GM23338 (cell line): Measurements from ENCODE around the gene VCL. TPM values are rescaled to one million over a fixed set of nuclear protein-coding genes. Genes with fewer than 3 reads are reported as not detected.

Source experiments
- ATAC-seq: fragments of 200-7000 bp; cut with Tn5 transposase; 3 replicates; pipeline ENCODE4 v1.9.1; 2020
- DNase-seq: peaks from one replicate; pipeline ENCODE4 v3.0.0-alpha.2; 2015; ENCODE audit warnings: low spot score
- H2AFZ ChIP-seq: fragments of 200-600 bp; sonication (generic); 2 replicates; pipeline ENCODE4 v1.8.0; 2016; ENCODE audit warnings: antibody characterized with exemption, mild to moderate bottlenecking, moderate library complexity
- H3F3A ChIP-seq: fragments of 200-600 bp; sonication (generic); replicated peaks from 2 replicates; pipeline ENCODE4 v1.8.0; 2017; ENCODE audit warnings: antibody characterized with exemption, mixed run types, low read depth
- H3K27ac ChIP-seq: fragments of 200-600 bp; sonication (generic); 2 replicates; pipeline ENCODE4 v1.6.1; 2016; ENCODE audit warnings: low read depth
- H3K27me3 ChIP-seq: fragments of 200-600 bp; sonication (generic); 2 replicates; pipeline ENCODE4 v1.8.0; 2016; ENCODE audit warnings: mild to moderate bottlenecking, mixed run types, moderate library complexity; ENCODE audit not compliant: insufficient read depth
- H3K36me3 ChIP-seq: fragments of 200-600 bp; sonication (generic); 2 replicates; pipeline ENCODE4 v1.8.0; 2016; ENCODE audit warnings: mild to moderate bottlenecking; ENCODE audit not compliant: insufficient read depth
- H3K4me1 ChIP-seq: fragments of 200-600 bp; sonication (generic); 2 replicates; pipeline ENCODE4 v1.8.0; 2016; ENCODE audit warnings: mild to moderate bottlenecking, moderate library complexity; ENCODE audit not compliant: insufficient read depth
- H3K4me2 ChIP-seq: fragments of 200-600 bp; sonication (generic); 2 replicates; pipeline ENCODE4 v1.7.1; 2017; ENCODE audit warnings: mixed run types
- H3K4me3 ChIP-seq: fragments of 200-600 bp; sonication (generic); 2 replicates; pipeline ENCODE4 v1.6.1; 2016; ENCODE audit warnings: mixed run types
- H3K79me2 ChIP-seq: fragments of 200-600 bp; sonication (generic); replicated peaks from 2 replicates; pipeline ENCODE4 v1.8.0; 2017; ENCODE audit warnings: mild to moderate bottlenecking; ENCODE audit not compliant: insufficient read depth
- H3K9me2 ChIP-seq: fragments of 200-600 bp; sonication (generic); 2 replicates; pipeline ENCODE4 v1.8.0; 2017; ENCODE audit not compliant: insufficient read depth
- H4K20me1 ChIP-seq: fragments of 200-600 bp; sonication (generic); replicated peaks from 2 replicates; pipeline ENCODE4 v1.8.0; 2017; ENCODE audit warnings: mild to moderate bottlenecking; ENCODE audit not compliant: insufficient read depth
- H3K27ac Mint-ChIP-seq: 2 replicates; pipeline ENCODE4 v1.8.0; 2020; ENCODE audit warnings: inconsistent platforms, mild to moderate bottlenecking, moderate library complexity, mixed read lengths
- H3K27me3 Mint-ChIP-seq: 3 replicates; pipeline ENCODE4 v1.8.0; 2022; ENCODE audit warnings: low read depth, mild to moderate bottlenecking, moderate library complexity, mixed read lengths, inconsistent platforms; ENCODE audit not compliant: insufficient read depth, poor library complexity
- H3K36me3 Mint-ChIP-seq: 3 replicates; pipeline ENCODE4 v1.8.0; 2021; ENCODE audit warnings: low read depth, mild to moderate bottlenecking, inconsistent platforms, moderate library complexity, mixed read lengths
- H3K4me1 Mint-ChIP-seq: 3 replicates; pipeline ENCODE4 v1.8.0; 2020; ENCODE audit warnings: mild to moderate bottlenecking, inconsistent platforms, mixed read lengths
- H3K4me3 Mint-ChIP-seq: 3 replicates; pipeline ENCODE4 v1.8.0; 2021; ENCODE audit warnings: moderate library complexity, mild to moderate bottlenecking, inconsistent platforms, mixed read lengths
- H3K9me3 Mint-ChIP-seq: 3 replicates; pipeline ENCODE4 v1.8.0; 2020; ENCODE audit warnings: moderate library complexity, mild to moderate bottlenecking, inconsistent platforms, mixed read lengths
- ZNF114 ChIP-seq: fragments of 250-450 bp; sonication (Bioruptor Pico); IDR thresholded peaks from 2 replicates; pipeline ENCODE4 v1.5.0; 2020; ENCODE audit warnings: mild to moderate bottlenecking, moderate library complexity
- ZNF331 ChIP-seq: fragments of 250-450 bp; sonication (Bioruptor Pico); IDR thresholded peaks from 2 replicates; pipeline ENCODE4 v1.5.0; 2020; ENCODE audit warnings: low read depth, mild to moderate bottlenecking, moderate library complexity
- polyA plus RNA-seq: library from polyadenylated mRNA; unstranded; fragments of >200 nt; fragmentation: Nextera tagmentation; extraction: Ambion mirVana; gene quantifications from 2 replicates; pipeline ENCODE4 v1.2.1, GENCODE V29; 2016
- total RNA-seq: library from RNA; depleted of rRNA; stranded (reverse); fragments of >200 nt; shearing (Covaris generic); gene quantifications from 2 replicates; pipeline ENCODE4 v1.2.3, GENCODE V29; 2014
- TF ChIP-seq, protein P1 (sequence below): IDR thresholded peaks from 2 replicates; pipeline ENCODE4 v1.6.1; 2016; ENCODE audit warnings: antibody characterized with exemption
- TF ChIP-seq, protein P2 (sequence below): fragments of 250-450 bp; sonication (Bioruptor Pico); IDR thresholded peaks from 2 replicates; pipeline ENCODE4 v1.5.0; 2020; ENCODE audit warnings: mild to moderate bottlenecking, moderate library complexity
- TF ChIP-seq, protein P3 (sequence below), 2 experiments: fragments of 200-600 bp in 1 of 2; sonication (generic) in 1 of 2; conservative IDR thresholded peaks; 2 replicates each; pipeline versions ENCODE4 v1.5.1 to v1.6.1; 2016 to 2017; ENCODE audit warnings: antibody characterized with exemption in 2 of 2, low read depth in 2 of 2, mild to moderate bottlenecking in 2 of 2, moderate library complexity in 1 of 2

Gene VCL
- total and polyA plus RNA-seq, 2 experiments from 2014 or later = 60.7 to 254 TPM

DNA sequence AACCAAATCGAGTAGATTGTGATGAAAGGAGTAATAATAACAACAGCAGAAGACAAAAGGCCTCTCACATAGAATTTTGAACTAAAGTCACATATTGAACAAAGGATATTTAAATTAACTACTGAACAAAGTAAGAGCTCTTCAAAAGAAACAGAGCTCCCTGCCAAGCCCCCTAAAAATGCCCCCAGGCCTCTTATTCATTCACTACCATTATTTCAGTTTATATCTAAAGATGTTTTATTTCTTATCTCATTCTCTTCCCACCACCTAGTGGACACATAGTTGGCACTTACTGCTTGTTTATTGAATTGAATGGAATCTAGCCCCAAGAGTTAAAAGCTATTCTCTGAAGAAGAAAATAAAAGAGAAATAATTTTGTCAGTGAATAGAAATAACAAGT lies 37.4 kb downstream of the VCL start:
- ATAC-seq (no peak), DNase-seq (no peak)
- H3K36me3 Mint-ChIP-seq = peaks cover 34% of the 10 kb centered on the region
- Histone ChIP-seq H3K4me2 (peak overlapping the region; percentile 3; the same call in 1 of the 2 replicates), H3K36me3 (no peaks in the 10 kb centered on the region), H3F3A (0 out of 2 replicates have a peak, but pooled peaks cover 4% of the 10 kb centered on the region), H3K9me2 (no peaks in the 10 kb centered on the region), H3K27ac (no peak overlapping the region), H3K4me3 (no peak overlapping the region), H2AFZ (no peak overlapping the region), H3K27me3 (no peaks in the 10 kb centered on the region), H3K79me2 (peaks cover 92% of the 10 kb centered on the region), H4K20me1 (peaks cover 10% of the 10 kb centered on the region), H3K4me1 (peaks cover 39% of the 10 kb centered on the region)
- no peaks in the 10 kb centered on the region for H3K9me3 Mint-ChIP-seq
- H3K27ac Mint-ChIP-seq = peak overlapping the region; percentile 13
- peaks cover 2% of the 10 kb centered on the region for H3K27me3 Mint-ChIP-seq
- TF ChIP-seq, protein P1, sequence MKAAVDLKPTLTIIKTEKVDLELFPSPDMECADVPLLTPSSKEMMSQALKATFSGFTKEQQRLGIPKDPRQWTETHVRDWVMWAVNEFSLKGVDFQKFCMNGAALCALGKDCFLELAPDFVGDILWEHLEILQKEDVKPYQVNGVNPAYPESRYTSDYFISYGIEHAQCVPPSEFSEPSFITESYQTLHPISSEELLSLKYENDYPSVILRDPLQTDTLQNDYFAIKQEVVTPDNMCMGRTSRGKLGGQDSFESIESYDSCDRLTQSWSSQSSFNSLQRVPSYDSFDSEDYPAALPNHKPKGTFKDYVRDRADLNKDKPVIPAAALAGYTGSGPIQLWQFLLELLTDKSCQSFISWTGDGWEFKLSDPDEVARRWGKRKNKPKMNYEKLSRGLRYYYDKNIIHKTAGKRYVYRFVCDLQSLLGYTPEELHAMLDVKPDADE = no peak
- TF ChIP-seq, protein P2, sequence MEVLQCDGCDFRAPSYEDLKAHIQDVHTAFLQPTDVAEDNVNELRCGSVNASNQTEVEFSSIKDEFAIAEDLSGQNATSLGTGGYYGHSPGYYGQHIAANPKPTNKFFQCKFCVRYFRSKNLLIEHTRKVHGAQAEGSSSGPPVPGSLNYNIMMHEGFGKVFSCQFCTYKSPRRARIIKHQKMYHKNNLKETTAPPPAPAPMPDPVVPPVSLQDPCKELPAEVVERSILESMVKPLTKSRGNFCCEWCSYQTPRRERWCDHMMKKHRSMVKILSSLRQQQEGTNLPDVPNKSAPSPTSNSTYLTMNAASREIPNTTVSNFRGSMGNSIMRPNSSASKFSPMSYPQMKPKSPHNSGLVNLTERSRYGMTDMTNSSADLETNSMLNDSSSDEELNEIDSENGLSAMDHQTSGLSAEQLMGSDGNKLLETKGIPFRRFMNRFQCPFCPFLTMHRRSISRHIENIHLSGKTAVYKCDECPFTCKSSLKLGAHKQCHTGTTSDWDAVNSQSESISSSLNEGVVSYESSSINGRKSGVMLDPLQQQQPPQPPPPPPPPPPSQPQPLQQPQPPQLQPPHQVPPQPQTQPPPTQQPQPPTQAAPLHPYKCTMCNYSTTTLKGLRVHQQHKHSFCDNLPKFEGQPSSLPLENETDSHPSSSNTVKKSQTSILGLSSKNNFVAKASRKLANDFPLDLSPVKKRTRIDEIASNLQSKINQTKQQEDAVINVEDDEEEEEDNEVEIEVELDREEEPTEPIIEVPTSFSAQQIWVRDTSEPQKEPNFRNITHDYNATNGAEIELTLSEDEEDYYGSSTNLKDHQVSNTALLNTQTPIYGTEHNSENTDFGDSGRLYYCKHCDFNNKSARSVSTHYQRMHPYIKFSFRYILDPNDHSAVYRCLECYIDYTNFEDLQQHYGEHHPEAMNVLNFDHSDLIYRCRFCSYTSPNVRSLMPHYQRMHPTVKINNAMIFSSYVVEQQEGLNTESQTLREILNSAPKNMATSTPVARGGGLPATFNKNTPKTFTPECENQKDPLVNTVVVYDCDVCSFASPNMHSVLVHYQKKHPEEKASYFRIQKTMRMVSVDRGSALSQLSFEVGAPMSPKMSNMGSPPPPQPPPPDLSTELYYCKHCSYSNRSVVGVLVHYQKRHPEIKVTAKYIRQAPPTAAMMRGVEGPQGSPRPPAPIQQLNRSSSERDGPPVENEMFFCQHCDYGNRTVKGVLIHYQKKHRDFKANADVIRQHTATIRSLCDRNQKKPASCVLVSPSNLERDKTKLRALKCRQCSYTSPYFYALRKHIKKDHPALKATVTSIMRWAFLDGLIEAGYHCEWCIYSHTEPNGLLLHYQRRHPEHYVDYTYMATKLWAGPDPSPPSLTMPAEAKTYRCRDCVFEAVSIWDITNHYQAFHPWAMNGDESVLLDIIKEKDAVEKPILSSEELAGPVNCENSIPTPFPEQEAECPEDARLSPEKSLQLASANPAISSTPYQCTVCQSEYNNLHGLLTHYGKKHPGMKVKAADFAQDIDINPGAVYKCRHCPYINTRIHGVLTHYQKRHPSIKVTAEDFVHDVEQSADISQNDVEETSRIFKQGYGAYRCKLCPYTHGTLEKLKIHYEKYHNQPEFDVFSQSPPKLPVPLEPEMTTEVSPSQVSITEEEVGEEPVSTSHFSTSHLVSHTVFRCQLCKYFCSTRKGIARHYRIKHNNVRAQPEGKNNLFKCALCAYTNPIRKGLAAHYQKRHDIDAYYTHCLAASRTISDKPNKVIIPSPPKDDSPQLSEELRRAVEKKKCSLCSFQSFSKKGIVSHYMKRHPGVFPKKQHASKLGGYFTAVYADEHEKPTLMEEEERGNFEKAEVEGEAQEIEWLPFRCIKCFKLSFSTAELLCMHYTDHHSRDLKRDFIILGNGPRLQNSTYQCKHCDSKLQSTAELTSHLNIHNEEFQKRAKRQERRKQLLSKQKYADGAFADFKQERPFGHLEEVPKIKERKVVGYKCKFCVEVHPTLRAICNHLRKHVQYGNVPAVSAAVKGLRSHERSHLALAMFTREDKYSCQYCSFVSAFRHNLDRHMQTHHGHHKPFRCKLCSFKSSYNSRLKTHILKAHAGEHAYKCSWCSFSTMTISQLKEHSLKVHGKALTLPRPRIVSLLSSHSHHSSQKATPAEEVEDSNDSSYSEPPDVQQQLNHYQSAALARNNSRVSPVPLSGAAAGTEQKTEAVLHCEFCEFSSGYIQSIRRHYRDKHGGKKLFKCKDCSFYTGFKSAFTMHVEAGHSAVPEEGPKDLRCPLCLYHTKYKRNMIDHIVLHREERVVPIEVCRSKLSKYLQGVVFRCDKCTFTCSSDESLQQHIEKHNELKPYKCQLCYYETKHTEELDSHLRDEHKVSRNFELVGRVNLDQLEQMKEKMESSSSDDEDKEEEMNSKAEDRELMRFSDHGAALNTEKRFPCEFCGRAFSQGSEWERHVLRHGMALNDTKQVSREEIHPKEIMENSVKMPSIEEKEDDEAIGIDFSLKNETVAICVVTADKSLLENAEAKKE = no peak
- TF ChIP-seq, protein P3, sequence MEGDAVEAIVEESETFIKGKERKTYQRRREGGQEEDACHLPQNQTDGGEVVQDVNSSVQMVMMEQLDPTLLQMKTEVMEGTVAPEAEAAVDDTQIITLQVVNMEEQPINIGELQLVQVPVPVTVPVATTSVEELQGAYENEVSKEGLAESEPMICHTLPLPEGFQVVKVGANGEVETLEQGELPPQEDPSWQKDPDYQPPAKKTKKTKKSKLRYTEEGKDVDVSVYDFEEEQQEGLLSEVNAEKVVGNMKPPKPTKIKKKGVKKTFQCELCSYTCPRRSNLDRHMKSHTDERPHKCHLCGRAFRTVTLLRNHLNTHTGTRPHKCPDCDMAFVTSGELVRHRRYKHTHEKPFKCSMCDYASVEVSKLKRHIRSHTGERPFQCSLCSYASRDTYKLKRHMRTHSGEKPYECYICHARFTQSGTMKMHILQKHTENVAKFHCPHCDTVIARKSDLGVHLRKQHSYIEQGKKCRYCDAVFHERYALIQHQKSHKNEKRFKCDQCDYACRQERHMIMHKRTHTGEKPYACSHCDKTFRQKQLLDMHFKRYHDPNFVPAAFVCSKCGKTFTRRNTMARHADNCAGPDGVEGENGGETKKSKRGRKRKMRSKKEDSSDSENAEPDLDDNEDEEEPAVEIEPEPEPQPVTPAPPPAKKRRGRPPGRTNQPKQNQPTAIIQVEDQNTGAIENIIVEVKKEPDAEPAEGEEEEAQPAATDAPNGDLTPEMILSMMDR (conservative IDR thresholded peaks at IDR 0.05; ENCODE audit: low read depth in 2 of 2) = peak in 1 of 2 experiments; percentile 51; a peak in 3 of 4 replicates
- TF ChIP-seq ZNF114 (CRISPR knock-in tag) (no peak), ZNF331 (CRISPR knock-in tag) (no peak)
- H3K4me3 Mint-ChIP-seq = no peak overlapping the region
- peaks cover 63% of the 10 kb centered on the region for H3K4me1 Mint-ChIP-seq
